HCT116 (cell line): ENCODE data around the gene BRD4. TPM values are rescaled to one million over a fixed set of nuclear protein-coding genes. Genes with fewer than 3 reads are reported as not detected.

Experiments
- ATAC-seq: fragments of 200-7000 bp; cut with Tn5 transposase; 2 replicates; pipeline ENCODE4 v1.9.1; 2020; ENCODE audit warnings: mild to moderate bottlenecking, moderate library complexity
- BruUV-seq: library from RNA; stranded (reverse); fragments of 400-500 nt; replicated peaks from 2 replicates; lab custom pipeline; 2021; lab: Mats Ljungman, UMichigan
- CTCF ChIA-PET: fragments of 300-600 bp; sonication (Branson Sonifier 250); formaldehyde crosslinking; loops from one replicate; lab custom pipeline; 2021; ENCODE audit warnings: antibody characterized with exemption; lab: Charles Lee
- POLR2A ChIA-PET: fragments of 300-600, 350-600 bp; sonication (Branson Sonifier 250); formaldehyde crosslinking; loops from one replicate; lab custom pipeline; 2021; ENCODE audit warnings: antibody characterized with exemption; lab: Charles Lee
- RAD21 ChIA-PET, 2 experiments: fragments of 300-600 bp; sonication (Branson Sonifier 250); formaldehyde crosslinking; loops; one replicate each; lab custom pipeline; 2023; ENCODE audit warnings: low total read pairs in 2 of 2; ENCODE audit not compliant: uncharacterized antibody in 2 of 2, unreplicated experiment in 2 of 2, low non-redundant PET in 1 of 2; lab: Charles Lee
- DNase-seq: peaks from one replicate; pipeline ENCODE4 v3.0.0-alpha.2; 2010; ENCODE audit warnings: low read depth, low spot score
- H2AFZ ChIP-seq: fragments of 200-600 bp; shearing (Covaris generic), sonication (generic); 2 replicates; pipeline ENCODE4 v1.6.1; 2017; ENCODE audit warnings: low read depth, mixed run types, mixed read lengths, antibody characterized with exemption, low read length; ENCODE audit not compliant: poor library complexity, severe bottlenecking
- H3K27ac ChIP-seq: 2 replicates; pipeline ENCODE4 v1.5.1; 2012; ENCODE audit warnings: low read depth, low read length
- H3K27me3 ChIP-seq: fragments of 200-600 bp; sonication (generic); 2 replicates; pipeline ENCODE4 v1.6.1; 2016; ENCODE audit warnings: mixed run types, low read length, mixed read lengths; ENCODE audit not compliant: insufficient read depth
- H3K36me3 ChIP-seq, 2 experiments: fragments of 200-500 bp in 1 of 2; fragments of 200-600 bp in 1 of 2; sonication (Bioruptor generic) in 1 of 2; sonication (generic) in 1 of 2; 2 replicates each; pipeline versions ENCODE4 v1.5.1 to v1.6.1; 2014 to 2016; ENCODE audit warnings: low read length in 2 of 2, inconsistent platforms in 1 of 2, mixed read lengths in 1 of 2, mixed run types in 1 of 2; ENCODE audit not compliant: insufficient read depth in 2 of 2, control insufficient read depth in 1 of 2
- H3K4me1 ChIP-seq, 2 experiments: fragments of 200-600 bp in 1 of 2; sonication (generic) in 1 of 2; 2 replicates each; pipeline versions ENCODE4 v1.5.1 to v1.6.1; 2012 to 2017; ENCODE audit warnings: low read length in 2 of 2, inconsistent platforms in 1 of 2, mild to moderate bottlenecking in 1 of 2, mixed read lengths in 1 of 2, mixed run types in 1 of 2, moderate library complexity in 1 of 2; ENCODE audit not compliant: insufficient read depth in 2 of 2, control insufficient read depth in 1 of 2
- H3K4me2 ChIP-seq: fragments of 200-600 bp; sonication (generic); 2 replicates; pipeline ENCODE4 v1.6.1; 2017; ENCODE audit warnings: mixed run types, low read length, mixed read lengths
- H3K4me3 ChIP-seq, 2 experiments: fragments of 200-600 bp in 1 of 2; sonication (generic) in 1 of 2; replicated peaks in 1 of 2; 2 replicates each; pipeline ENCODE4 v1.5.1; 2011 to 2016; ENCODE audit warnings: low read length in 2 of 2, control low read depth in 1 of 2, low read depth in 1 of 2, mild to moderate bottlenecking in 1 of 2, mixed read lengths in 1 of 2, mixed run types in 1 of 2
- H3K79me2 ChIP-seq: fragments of 200-600 bp; sonication (generic); 2 replicates; pipeline ENCODE4 v1.6.1; 2017; ENCODE audit warnings: mild to moderate bottlenecking, mixed run types, low read length, moderate library complexity, mixed read lengths; ENCODE audit not compliant: insufficient read depth
- H3K9ac ChIP-seq: fragments of 200-600 bp; sonication (generic); 2 replicates; pipeline ENCODE4 v1.6.1; 2016; ENCODE audit warnings: low read length, mixed read lengths
- H3K9me2 ChIP-seq: fragments of 200-600 bp; sonication (generic), shearing (Covaris generic); 2 replicates; pipeline ENCODE4 v1.6.1; 2017; ENCODE audit warnings: mixed run types, mild to moderate bottlenecking, moderate library complexity; ENCODE audit not compliant: insufficient read depth
- H3K9me3 ChIP-seq, 2 experiments: fragments of 200-500 bp in 1 of 2; fragments of 200-600 bp in 1 of 2; sonication (Bioruptor generic) in 1 of 2; sonication (generic) in 1 of 2; 2 replicates each; pipeline ENCODE4 v1.6.1; 2014 to 2017; ENCODE audit warnings: low read length in 2 of 2, mixed read lengths in 2 of 2, inconsistent platforms in 1 of 2, low read depth in 1 of 2, mild to moderate bottlenecking in 1 of 2, mixed run types in 1 of 2, moderate library complexity in 1 of 2; ENCODE audit not compliant: control insufficient read depth in 1 of 2, insufficient read depth in 1 of 2
- H4K20me1 ChIP-seq: fragments of 200-600 bp; sonication (generic), shearing (Covaris generic); 2 replicates; pipeline ENCODE4 v1.6.1; 2017; ENCODE audit warnings: mixed run types, mild to moderate bottlenecking, moderate library complexity; ENCODE audit not compliant: insufficient read depth
- EGR1 ChIP-seq: IDR thresholded peaks from 2 replicates; pipeline ENCODE4 v1.6.1; 2012; ENCODE audit warnings: low read depth
- ELF1 ChIP-seq: IDR thresholded peaks from 2 replicates; pipeline ENCODE4 v1.6.1; 2012; ENCODE audit warnings: low read depth, borderline replicate concordance
- EZH2phosphoT487 ChIP-seq: fragments of 200-600 bp; IDR thresholded peaks from 2 replicates; pipeline ENCODE4 v1.6.1; 2018; ENCODE audit warnings: antibody characterized with exemption, borderline replicate concordance
- POLR2A ChIP-seq: IDR thresholded peaks from 2 replicates; pipeline ENCODE4 v1.7.0; 2011; ENCODE audit warnings: borderline replicate concordance; ENCODE audit not compliant: insufficient read depth, insufficient read length; ENCODE audit errors: extremely low read depth
- POLR2AphosphoS5 ChIP-seq: IDR thresholded peaks from 2 replicates; pipeline ENCODE4 v1.6.1; 2011; ENCODE audit warnings: mild to moderate bottlenecking, low read depth, low read length, moderate library complexity
- SP1 ChIP-seq: IDR thresholded peaks from 2 replicates; pipeline ENCODE4 v1.6.1; 2012; ENCODE audit warnings: low read depth
- YY1 ChIP-seq: IDR thresholded peaks from 2 replicates; pipeline ENCODE4 v1.6.1; 2011; ENCODE audit warnings: low read length, low read depth, moderate library complexity, mild to moderate bottlenecking; ENCODE audit not compliant: insufficient replicate concordance; ENCODE audit errors: extremely low read depth
- ZFX ChIP-seq: fragments of 450-650 bp; IDR thresholded peaks from 2 replicates; pipeline ENCODE4 v1.6.1; 2017
- ZNF274 ChIP-seq: fragments of 200-500 bp; sonication (Bioruptor generic); IDR thresholded peaks from 2 replicates; pipeline ENCODE4 v1.6.1; 2014; ENCODE audit warnings: mild to moderate bottlenecking, low read depth, low read length, inconsistent platforms
- intact Hi-C: fragments of 100-400 bp; cut with micrococcal nuclease; formaldehyde crosslinking; loops from 2 replicates; pipeline ENCODE4 v1.10.0; 2022
- total RNA-seq: library from RNA; stranded (reverse); gene quantifications from one replicate; pipeline ENCODE4 v1.2.1, GENCODE V29; 2021; ENCODE audit not compliant: unreplicated experiment
- TF ChIP-seq, protein P1 (sequence below): IDR thresholded peaks from 2 replicates; pipeline ENCODE4 v1.6.1; 2012
- TF ChIP-seq, protein P2 (sequence below), 3 experiments: fragments of 200-600 bp in 1 of 3; sonication (generic) in 1 of 3; IDR thresholded peaks in 2 of 3; conservative IDR thresholded peaks in 1 of 3; 2 replicates each; pipeline ENCODE4 v1.5.1; 2012 to 2017; ENCODE audit warnings: low read depth in 2 of 3, low read length in 2 of 3, antibody characterized with exemption in 1 of 3, borderline replicate concordance in 1 of 3, control low read depth in 1 of 3, mild to moderate bottlenecking in 1 of 3, mixed read lengths in 1 of 3, mixed run types in 1 of 3, moderate library complexity in 1 of 3; ENCODE audit not compliant: insufficient read depth in 1 of 3
- TF ChIP-seq, protein P3 (sequence below): IDR thresholded peaks from 2 replicates; pipeline ENCODE4 v1.6.1; 2012; ENCODE audit warnings: low read depth
- TF ChIP-seq, protein P4 (sequence below): IDR thresholded peaks from 2 replicates; pipeline ENCODE4 v1.6.1; 2011; ENCODE audit warnings: mild to moderate bottlenecking, low read length, moderate library complexity; ENCODE audit not compliant: insufficient replicate concordance; ENCODE audit errors: extremely low read depth
- TF ChIP-seq, protein P5 (sequence below): IDR thresholded peaks from 2 replicates; pipeline ENCODE4 v1.6.1; 2012

The BRD4 gene
- total RNA-seq, 1 experiment from 2014 or later: 52.9 TPM

DNA sequence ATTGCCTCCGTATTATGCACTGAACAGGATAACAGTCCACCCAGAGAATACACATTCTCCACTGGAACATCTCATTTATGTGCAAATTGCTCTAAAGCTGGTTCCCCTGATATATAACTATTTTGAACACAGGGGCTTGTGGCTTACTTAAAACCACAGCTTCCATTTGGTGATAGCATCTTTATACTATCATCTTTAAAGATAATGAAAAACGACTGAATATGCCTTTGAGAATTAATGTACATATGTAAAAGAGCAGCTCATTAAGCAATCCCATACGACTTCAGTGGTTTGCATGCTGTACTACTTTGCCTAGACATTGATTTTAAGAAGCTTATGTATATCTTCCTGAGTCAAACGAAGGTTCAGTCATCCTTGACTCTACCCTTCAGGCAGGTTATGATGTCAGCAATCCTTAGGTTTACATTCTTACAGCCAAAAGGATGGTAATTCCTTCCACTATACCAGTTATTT is 40.8 kb downstream of the BRD4 start:
- TF ChIP-seq EGR1 (no peak), ELF1 (no peak), YY1 (no peak), POLR2AphosphoS5 (no peak), SP1 (no peak), ZFX (no peak), POLR2A (no peak), EZH2phosphoT487 (no peak), ZNF274 (no peak)
- TF ChIP-seq, protein P1, sequence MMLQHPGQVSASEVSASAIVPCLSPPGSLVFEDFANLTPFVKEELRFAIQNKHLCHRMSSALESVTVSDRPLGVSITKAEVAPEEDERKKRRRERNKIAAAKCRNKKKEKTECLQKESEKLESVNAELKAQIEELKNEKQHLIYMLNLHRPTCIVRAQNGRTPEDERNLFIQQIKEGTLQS: no peak
- TF ChIP-seq, protein P2, sequence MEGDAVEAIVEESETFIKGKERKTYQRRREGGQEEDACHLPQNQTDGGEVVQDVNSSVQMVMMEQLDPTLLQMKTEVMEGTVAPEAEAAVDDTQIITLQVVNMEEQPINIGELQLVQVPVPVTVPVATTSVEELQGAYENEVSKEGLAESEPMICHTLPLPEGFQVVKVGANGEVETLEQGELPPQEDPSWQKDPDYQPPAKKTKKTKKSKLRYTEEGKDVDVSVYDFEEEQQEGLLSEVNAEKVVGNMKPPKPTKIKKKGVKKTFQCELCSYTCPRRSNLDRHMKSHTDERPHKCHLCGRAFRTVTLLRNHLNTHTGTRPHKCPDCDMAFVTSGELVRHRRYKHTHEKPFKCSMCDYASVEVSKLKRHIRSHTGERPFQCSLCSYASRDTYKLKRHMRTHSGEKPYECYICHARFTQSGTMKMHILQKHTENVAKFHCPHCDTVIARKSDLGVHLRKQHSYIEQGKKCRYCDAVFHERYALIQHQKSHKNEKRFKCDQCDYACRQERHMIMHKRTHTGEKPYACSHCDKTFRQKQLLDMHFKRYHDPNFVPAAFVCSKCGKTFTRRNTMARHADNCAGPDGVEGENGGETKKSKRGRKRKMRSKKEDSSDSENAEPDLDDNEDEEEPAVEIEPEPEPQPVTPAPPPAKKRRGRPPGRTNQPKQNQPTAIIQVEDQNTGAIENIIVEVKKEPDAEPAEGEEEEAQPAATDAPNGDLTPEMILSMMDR (IDR thresholded peaks at IDR 0.05 in 2 of 3, conservative IDR thresholded peaks at IDR 0.05 in 1 of 3; ENCODE audit: borderline replicate concordance in 1 of 3, insufficient read depth in 1 of 3, low read depth in 2 of 3, low read length in 2 of 3): no peak
- TF ChIP-seq, protein P3, sequence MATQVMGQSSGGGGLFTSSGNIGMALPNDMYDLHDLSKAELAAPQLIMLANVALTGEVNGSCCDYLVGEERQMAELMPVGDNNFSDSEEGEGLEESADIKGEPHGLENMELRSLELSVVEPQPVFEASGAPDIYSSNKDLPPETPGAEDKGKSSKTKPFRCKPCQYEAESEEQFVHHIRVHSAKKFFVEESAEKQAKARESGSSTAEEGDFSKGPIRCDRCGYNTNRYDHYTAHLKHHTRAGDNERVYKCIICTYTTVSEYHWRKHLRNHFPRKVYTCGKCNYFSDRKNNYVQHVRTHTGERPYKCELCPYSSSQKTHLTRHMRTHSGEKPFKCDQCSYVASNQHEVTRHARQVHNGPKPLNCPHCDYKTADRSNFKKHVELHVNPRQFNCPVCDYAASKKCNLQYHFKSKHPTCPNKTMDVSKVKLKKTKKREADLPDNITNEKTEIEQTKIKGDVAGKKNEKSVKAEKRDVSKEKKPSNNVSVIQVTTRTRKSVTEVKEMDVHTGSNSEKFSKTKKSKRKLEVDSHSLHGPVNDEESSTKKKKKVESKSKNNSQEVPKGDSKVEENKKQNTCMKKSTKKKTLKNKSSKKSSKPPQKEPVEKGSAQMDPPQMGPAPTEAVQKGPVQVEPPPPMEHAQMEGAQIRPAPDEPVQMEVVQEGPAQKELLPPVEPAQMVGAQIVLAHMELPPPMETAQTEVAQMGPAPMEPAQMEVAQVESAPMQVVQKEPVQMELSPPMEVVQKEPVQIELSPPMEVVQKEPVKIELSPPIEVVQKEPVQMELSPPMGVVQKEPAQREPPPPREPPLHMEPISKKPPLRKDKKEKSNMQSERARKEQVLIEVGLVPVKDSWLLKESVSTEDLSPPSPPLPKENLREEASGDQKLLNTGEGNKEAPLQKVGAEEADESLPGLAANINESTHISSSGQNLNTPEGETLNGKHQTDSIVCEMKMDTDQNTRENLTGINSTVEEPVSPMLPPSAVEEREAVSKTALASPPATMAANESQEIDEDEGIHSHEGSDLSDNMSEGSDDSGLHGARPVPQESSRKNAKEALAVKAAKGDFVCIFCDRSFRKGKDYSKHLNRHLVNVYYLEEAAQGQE: no peak
- TF ChIP-seq, protein P4, sequence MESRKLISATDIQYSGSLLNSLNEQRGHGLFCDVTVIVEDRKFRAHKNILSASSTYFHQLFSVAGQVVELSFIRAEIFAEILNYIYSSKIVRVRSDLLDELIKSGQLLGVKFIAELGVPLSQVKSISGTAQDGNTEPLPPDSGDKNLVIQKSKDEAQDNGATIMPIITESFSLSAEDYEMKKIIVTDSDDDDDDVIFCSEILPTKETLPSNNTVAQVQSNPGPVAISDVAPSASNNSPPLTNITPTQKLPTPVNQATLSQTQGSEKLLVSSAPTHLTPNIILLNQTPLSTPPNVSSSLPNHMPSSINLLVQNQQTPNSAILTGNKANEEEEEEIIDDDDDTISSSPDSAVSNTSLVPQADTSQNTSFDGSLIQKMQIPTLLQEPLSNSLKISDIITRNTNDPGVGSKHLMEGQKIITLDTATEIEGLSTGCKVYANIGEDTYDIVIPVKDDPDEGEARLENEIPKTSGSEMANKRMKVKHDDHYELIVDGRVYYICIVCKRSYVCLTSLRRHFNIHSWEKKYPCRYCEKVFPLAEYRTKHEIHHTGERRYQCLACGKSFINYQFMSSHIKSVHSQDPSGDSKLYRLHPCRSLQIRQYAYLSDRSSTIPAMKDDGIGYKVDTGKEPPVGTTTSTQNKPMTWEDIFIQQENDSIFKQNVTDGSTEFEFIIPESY: no peak
- TF ChIP-seq, protein P5, sequence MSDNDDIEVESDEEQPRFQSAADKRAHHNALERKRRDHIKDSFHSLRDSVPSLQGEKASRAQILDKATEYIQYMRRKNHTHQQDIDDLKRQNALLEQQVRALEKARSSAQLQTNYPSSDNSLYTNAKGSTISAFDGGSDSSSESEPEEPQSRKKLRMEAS: no peak
- Histone ChIP-seq H3K9ac (no peak overlapping the region), H2AFZ (no peak overlapping the region), H3K79me2 (peaks cover 98% of the 10 kb centered on the region), H3K27ac (no peak overlapping the region), H3K9me2 (no peaks in the 10 kb centered on the region), H3K4me1 (peaks cover 0 to 3% of the 10 kb centered on the region in 2 experiments; a peak in 1 of 4 replicates), H3K9me3 (no peaks in the 10 kb centered on the region), H3K27me3 (no peaks in the 10 kb centered on the region), H4K20me1 (peaks cover 15% of the 10 kb centered on the region; the same call in 1 of the 2 replicates), H3K4me3 (no peak overlapping the region), H3K36me3 (no peaks in the 10 kb centered on the region), H3K4me2 (no peak overlapping the region)
- intact Hi-C loops: no loop called here
- RAD21 ChIA-PET: no interaction called here
- BruUV-seq: no TSS peak
- CTCF ChIA-PET: no interaction called here
- POLR2A ChIA-PET: no interaction called here
- DNase-seq: no peak
- ATAC-seq: no peak
